PC-3 (cell line): ENCODE measurements around the gene TENM4. TPM values are rescaled to one million over a fixed set of nuclear protein-coding genes. Genes with fewer than 3 reads are reported as not detected.

Source experiments
- ATAC-seq: fragments of 200-7000 bp; cut with Tn5 transposase; 2 replicates; pipeline ENCODE4 v1.9.1; 2020; ENCODE audit warnings: mild to moderate bottlenecking, moderate library complexity
- BruUV-seq: library from RNA; stranded (reverse); fragments of 400-500 nt; replicated peaks from 2 replicates; lab custom pipeline; 2021; lab: Mats Ljungman, UMichigan
- CTCF ChIA-PET: fragments of 300-600 bp; sonication (Branson Sonifier 250); formaldehyde crosslinking; loops from one replicate; lab custom pipeline; 2022; ENCODE audit warnings: antibody characterized with exemption; lab: Charles Lee
- POLR2A ChIA-PET: fragments of 300-600 bp; sonication (Branson Sonifier 250); formaldehyde crosslinking; loops from one replicate; lab custom pipeline; 2022; ENCODE audit warnings: antibody characterized with exemption; ENCODE audit not compliant: unreplicated experiment; lab: Charles Lee
- DNase-seq: peaks from one replicate; pipeline ENCODE4 v3.0.0-alpha.2; 2015
- H2AFZ ChIP-seq: fragments of 300-600 bp; sonication (generic); 2 replicates; pipeline ENCODE4 v1.6.0; 2016; ENCODE audit warnings: antibody characterized with exemption, low read length
- H3F3A ChIP-seq: fragments of 300-600 bp; sonication (generic); one replicate; pipeline ENCODE4 v1.6.0; 2017; ENCODE audit warnings: antibody characterized with exemption, low read length, control low read depth, mild to moderate bottlenecking; ENCODE audit not compliant: unreplicated experiment
- H3K27ac ChIP-seq: fragments of 300-600 bp; sonication (generic); 2 replicates; pipeline ENCODE4 v1.5.1; 2016; ENCODE audit warnings: mild to moderate bottlenecking, low read length
- H3K27me3 ChIP-seq: fragments of 300-600 bp; sonication (generic); 2 replicates; pipeline ENCODE4 v1.6.1; 2016; ENCODE audit warnings: low read length, mixed read lengths
- H3K36me3 ChIP-seq: fragments of 300-600 bp; sonication (generic); 2 replicates; pipeline ENCODE4 v1.6.1; 2016; ENCODE audit warnings: low read depth, mixed run types, low read length, mixed read lengths
- H3K4me1 ChIP-seq: fragments of 300-600 bp; sonication (generic); 2 replicates; pipeline ENCODE4 v1.5.1; 2016; ENCODE audit warnings: low read length; ENCODE audit not compliant: insufficient read depth
- H3K4me2 ChIP-seq: fragments of 300-600 bp; sonication (generic); 2 replicates; pipeline ENCODE4 v1.6.0; 2016; ENCODE audit warnings: low read length
- H3K4me3 ChIP-seq: fragments of 300-600 bp; sonication (generic); 2 replicates; pipeline ENCODE4 v1.5.1; 2016; ENCODE audit warnings: mild to moderate bottlenecking, low read length, mixed read lengths
- H3K79me2 ChIP-seq: fragments of 300-600 bp; sonication (generic); 2 replicates; pipeline ENCODE4 v1.6.1; 2017; ENCODE audit warnings: low read length, mixed read lengths
- H3K9ac ChIP-seq: fragments of 300-600 bp; sonication (generic); 2 replicates; pipeline ENCODE4 v1.6.0; 2016; ENCODE audit warnings: mild to moderate bottlenecking, low read length
- H3K9me2 ChIP-seq: fragments of 300-600 bp; sonication (generic); replicated peaks from 2 replicates; pipeline ENCODE4 v1.6.1; 2016; ENCODE audit warnings: mixed run types, low read length, mixed read lengths
- H3K9me3 ChIP-seq: fragments of 300-600 bp; sonication (generic); 2 replicates; pipeline ENCODE4 v1.6.1; 2016; ENCODE audit warnings: low read length, mixed read lengths
- H4K20me1 ChIP-seq: fragments of 300-600 bp; sonication (generic); 2 replicates; pipeline ENCODE4 v1.6.1; 2016; ENCODE audit warnings: low read length, mixed read lengths
- EZH2 ChIP-seq: fragments of 300-600 bp; sonication (generic); IDR thresholded peaks from one replicate; pipeline ENCODE4 v1.6.1; 2017; ENCODE audit warnings: antibody characterized with exemption, mild to moderate bottlenecking, low read length; ENCODE audit not compliant: unreplicated experiment
- EZH2phosphoT487 ChIP-seq: fragments of 300-600 bp; sonication (generic); IDR thresholded peaks from 2 replicates; pipeline ENCODE4 v1.6.1; 2018; ENCODE audit warnings: mild to moderate bottlenecking, antibody characterized with exemption, low read length, borderline replicate concordance
- intact Hi-C: fragments of 100-400 bp; cut with micrococcal nuclease; formaldehyde crosslinking; loops from 2 replicates; pipeline ENCODE4 v1.9.0; 2023
- total RNA-seq: library from RNA; depleted of rRNA; stranded (reverse); fragments of >200 nt; gene quantifications from 2 replicates; pipeline ENCODE4 v1.2.3, GENCODE V29; 2014
- TF ChIP-seq, protein P1 (sequence below): fragments of 300-600 bp; sonication (generic); conservative IDR thresholded peaks from 2 replicates; pipeline ENCODE4 v1.5.1; 2017; ENCODE audit warnings: antibody characterized with exemption, low read depth, mild to moderate bottlenecking, low read length

Gene TENM4
- total RNA-seq, 1 experiment from 2014 or later, result 19.7 TPM

DNA sequence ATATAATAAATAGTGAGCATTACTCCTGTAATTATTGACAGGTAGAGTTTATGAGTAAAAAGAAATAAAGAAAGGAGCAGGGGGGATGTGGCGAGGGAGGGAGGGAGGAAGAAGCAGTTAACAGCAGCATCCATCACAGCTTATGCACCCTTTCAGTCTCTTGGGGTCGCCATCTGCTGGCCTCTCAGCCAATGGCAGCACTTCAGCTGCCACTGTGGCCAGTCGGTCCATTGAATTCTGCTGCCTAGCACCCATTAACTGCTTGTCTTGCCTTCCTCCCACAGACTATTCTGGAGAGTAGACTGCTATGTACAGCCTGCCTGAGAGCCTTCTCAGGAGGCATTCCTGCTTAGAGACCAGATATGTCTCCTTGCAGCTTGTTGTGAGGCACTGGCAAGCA, 388.3 kb downstream of the TENM4 start:
- Histone ChIP-seq H4K20me1 (no peaks in the 10 kb centered on the region), H2AFZ (no peak overlapping the region), H3K9ac (no peak overlapping the region), H3K9me2 (no peaks in the 10 kb centered on the region), H3K36me3 (no peaks in the 10 kb centered on the region), H3K27me3 (no peaks in the 10 kb centered on the region), H3K4me3 (no peak overlapping the region), H3K79me2 (no peaks in the 10 kb centered on the region), H3K9me3 (no peaks in the 10 kb centered on the region), H3K27ac (no peak overlapping the region), H3F3A (no peaks in the 10 kb centered on the region), H3K4me1 (peaks cover 6% of the 10 kb centered on the region), H3K4me2 (no peak overlapping the region)
- ChIA-PET POLR2A (interaction anchor here (0.7 kb wide), 1 partner anchor 14 kb away, joined by 4 read pairs; no protein-coding TSS in a partner anchor), CTCF (interaction anchor here (1.3 kb wide), 1 partner anchor 407 kb away, joined by 6 read pairs; no protein-coding TSS in a partner anchor)
- intact Hi-C loops, result no loop called here
- TF ChIP-seq, protein P1, sequence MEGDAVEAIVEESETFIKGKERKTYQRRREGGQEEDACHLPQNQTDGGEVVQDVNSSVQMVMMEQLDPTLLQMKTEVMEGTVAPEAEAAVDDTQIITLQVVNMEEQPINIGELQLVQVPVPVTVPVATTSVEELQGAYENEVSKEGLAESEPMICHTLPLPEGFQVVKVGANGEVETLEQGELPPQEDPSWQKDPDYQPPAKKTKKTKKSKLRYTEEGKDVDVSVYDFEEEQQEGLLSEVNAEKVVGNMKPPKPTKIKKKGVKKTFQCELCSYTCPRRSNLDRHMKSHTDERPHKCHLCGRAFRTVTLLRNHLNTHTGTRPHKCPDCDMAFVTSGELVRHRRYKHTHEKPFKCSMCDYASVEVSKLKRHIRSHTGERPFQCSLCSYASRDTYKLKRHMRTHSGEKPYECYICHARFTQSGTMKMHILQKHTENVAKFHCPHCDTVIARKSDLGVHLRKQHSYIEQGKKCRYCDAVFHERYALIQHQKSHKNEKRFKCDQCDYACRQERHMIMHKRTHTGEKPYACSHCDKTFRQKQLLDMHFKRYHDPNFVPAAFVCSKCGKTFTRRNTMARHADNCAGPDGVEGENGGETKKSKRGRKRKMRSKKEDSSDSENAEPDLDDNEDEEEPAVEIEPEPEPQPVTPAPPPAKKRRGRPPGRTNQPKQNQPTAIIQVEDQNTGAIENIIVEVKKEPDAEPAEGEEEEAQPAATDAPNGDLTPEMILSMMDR, result peak; percentile 40
- no peak for TF ChIP-seq EZH2
- BruUV-seq, result no TSS peak
- ATAC-seq, result peak; percentile 76
- DNase-seq, result peak; percentile 19

DNA sequence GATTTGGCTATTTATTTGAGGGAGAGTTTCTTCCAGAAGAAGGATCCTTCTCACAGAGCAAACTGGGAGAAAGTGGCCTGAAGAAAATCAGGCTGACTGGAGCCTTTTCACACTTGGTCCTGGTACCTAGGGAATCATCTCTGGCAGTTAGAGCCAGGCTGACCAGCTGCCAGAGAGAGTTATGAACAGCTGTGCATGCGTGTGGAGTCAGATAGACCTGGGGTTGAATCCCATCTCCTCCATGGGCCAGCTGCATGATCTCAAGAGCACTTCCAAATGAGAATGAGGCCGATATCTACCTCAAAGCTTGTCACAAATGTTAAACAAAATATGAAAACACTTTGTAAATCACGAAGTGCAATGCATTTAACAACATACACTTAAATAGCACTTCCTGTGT, 390.0 kb downstream of the TENM4 start:
- no TSS peak for BruUV-seq
- H3K4me1 ChIP-seq, result peaks cover 6% of the 10 kb centered on the region
- H3K9me2 ChIP-seq, result no peaks in the 10 kb centered on the region
- H3K27me3 ChIP-seq, result no peaks in the 10 kb centered on the region
- no peaks in the 10 kb centered on the region for H3F3A ChIP-seq
- intact Hi-C loops, result no loop called here
- no peak for TF ChIP-seq EZH2
- TF ChIP-seq, protein P1, result no peak
- no peak for TF ChIP-seq EZH2phosphoT487
- no peaks in the 10 kb centered on the region for H3K79me2 ChIP-seq
- no peaks in the 10 kb centered on the region for H3K36me3 ChIP-seq
- ChIA-PET CTCF (interaction anchor here (0.7 kb wide), 1 partner anchor 1011 kb away, joined by 4 read pairs; no protein-coding TSS in a partner anchor), POLR2A (no interaction called here)
- no peaks in the 10 kb centered on the region for H3K9me3 ChIP-seq
- H3K9ac ChIP-seq, result no peak overlapping the region
- H4K20me1 ChIP-seq, result no peaks in the 10 kb centered on the region
- ATAC-seq (no peak), DNase-seq (no peak)
- no peak overlapping the region for H3K4me2 ChIP-seq
- no peak overlapping the region for H3K4me3 ChIP-seq
- H2AFZ ChIP-seq, result no peak overlapping the region
- no peak overlapping the region for H3K27ac ChIP-seq

DNA sequence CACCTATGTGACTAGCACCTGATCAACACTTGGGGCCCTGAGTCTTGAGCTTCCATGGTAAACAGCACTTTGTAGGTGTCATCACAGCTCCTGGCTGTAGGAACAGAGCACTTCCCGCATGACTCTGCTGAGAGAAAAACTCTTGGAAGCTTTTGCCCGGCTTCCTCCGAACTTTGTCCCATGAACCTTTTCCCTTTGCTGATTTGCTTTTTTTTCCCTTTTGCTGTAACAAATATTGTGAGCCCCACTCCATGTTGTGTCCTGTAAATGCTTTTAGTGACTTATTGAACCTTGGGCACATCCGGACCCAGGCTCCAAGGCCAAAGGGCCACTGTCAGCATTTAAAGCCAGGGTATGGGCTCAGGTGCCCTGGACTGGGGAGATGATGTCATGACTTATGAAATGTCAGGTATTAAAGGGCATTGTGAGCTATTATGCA, 391.1 kb downstream of the TENM4 start:
- Histone ChIP-seq H3F3A (no peaks in the 10 kb centered on the region), H2AFZ (no peak overlapping the region), H3K4me1 (peaks cover 6% of the 10 kb centered on the region), H3K79me2 (no peaks in the 10 kb centered on the region), H3K4me3 (no peak overlapping the region), H3K9ac (no peak overlapping the region), H4K20me1 (no peaks in the 10 kb centered on the region), H3K4me2 (no peak overlapping the region), H3K9me3 (no peaks in the 10 kb centered on the region), H3K27ac (no peak overlapping the region), H3K27me3 (no peaks in the 10 kb centered on the region), H3K9me2 (no peaks in the 10 kb centered on the region), H3K36me3 (no peaks in the 10 kb centered on the region)
- POLR2A ChIA-PET, result no interaction called here
- no peak for TF ChIP-seq EZH2phosphoT487
- TF ChIP-seq EZH2, result no peak
- TF ChIP-seq, protein P1, result no peak
- CTCF ChIA-PET, result interaction anchor here (0.8 kb wide), 1 partner anchor 404 kb away, joined by 4 read pairs; no protein-coding TSS in a partner anchor
- no TSS peak for BruUV-seq
- no peak for DNase-seq
- no peak for ATAC-seq
- intact Hi-C loops, result no loop called here
